ENCODE data around the gene PDE1C. TPM values are rescaled to one million over a fixed set of nuclear protein-coding genes. Genes with fewer than 3 reads are reported as not detected.

The PDE1C gene
- total RNA-seq, 1 experiment from 2014 or later = 14.1 TPM

DNA sequence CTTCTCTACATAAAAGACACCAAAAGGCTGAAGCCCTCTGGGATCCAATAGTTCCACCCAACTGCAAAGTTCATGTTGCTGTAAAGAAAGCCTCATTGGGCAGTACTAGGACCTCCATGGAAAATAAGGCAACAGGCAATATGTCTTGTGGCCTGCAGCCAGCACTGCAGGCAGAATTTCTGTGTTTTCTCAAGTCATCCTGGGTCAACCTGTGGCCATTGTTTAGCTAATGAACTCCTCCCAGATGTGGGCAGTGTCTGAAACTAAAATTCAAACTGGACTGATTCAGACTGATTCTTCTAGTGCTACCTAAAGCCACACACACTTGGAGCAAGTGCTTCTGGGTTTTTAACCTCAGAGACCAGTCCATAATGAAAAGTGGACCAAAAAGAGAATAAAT is 241.7 kb downstream of the PDE1C start:
- POLR2A ChIA-PET (ENCODE audit: unreplicated experiment) = no interaction called here
- intact Hi-C loops (cut with micrococcal nuclease) = no loop called here

DNA sequence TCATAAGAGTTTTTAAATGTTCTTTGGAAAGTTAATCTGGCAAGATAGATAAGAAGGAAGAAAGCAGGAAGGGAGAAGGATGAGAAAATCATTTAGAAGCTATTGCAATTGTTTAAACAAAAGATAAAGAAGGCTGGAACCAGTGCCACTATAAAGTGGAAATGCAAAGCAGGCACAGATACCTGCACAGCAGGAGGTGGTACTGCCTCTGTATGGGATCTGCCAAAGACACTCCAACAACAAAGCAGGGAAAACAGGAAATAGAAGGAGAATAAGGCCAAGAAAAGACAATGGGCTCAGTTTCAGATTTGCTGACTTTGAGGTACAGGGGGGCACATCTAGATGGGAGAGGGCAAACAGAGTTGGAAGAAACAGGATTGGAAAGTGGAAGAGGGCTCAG is 244.6 kb downstream of the PDE1C start:
- Histone ChIP-seq H3F3A (ENCODE audit: low read length, unreplicated experiment) (no peaks in the 10 kb centered on the region), H4K20me1 (ENCODE audit: low read length) (no peaks in the 10 kb centered on the region), H3K79me2 (ENCODE audit: low read length) (no peaks in the 10 kb centered on the region), H3K4me1 (ENCODE audit: insufficient read depth, low read length) (no peaks in the 10 kb centered on the region), H3K4me3 (ENCODE audit: low read length) (no peak overlapping the region), H3K9ac (ENCODE audit: low read length) (no peak overlapping the region), H3K4me2 (ENCODE audit: low read length) (no peak overlapping the region), H3K9me2 (replicated peaks; ENCODE audit: low read length) (no peaks in the 10 kb centered on the region), H2AFZ (ENCODE audit: low read length) (no peak overlapping the region), H3K9me3 (ENCODE audit: low read length) (no peaks in the 10 kb centered on the region), H3K27me3 (ENCODE audit: low read length) (no peaks in the 10 kb centered on the region), H3K27ac (ENCODE audit: low read length) (no peak overlapping the region), H3K36me3 (ENCODE audit: low read depth, low read length) (no peaks in the 10 kb centered on the region)
- intact Hi-C loops (cut with micrococcal nuclease) = no loop called here
- TF ChIP-seq, protein P1, sequence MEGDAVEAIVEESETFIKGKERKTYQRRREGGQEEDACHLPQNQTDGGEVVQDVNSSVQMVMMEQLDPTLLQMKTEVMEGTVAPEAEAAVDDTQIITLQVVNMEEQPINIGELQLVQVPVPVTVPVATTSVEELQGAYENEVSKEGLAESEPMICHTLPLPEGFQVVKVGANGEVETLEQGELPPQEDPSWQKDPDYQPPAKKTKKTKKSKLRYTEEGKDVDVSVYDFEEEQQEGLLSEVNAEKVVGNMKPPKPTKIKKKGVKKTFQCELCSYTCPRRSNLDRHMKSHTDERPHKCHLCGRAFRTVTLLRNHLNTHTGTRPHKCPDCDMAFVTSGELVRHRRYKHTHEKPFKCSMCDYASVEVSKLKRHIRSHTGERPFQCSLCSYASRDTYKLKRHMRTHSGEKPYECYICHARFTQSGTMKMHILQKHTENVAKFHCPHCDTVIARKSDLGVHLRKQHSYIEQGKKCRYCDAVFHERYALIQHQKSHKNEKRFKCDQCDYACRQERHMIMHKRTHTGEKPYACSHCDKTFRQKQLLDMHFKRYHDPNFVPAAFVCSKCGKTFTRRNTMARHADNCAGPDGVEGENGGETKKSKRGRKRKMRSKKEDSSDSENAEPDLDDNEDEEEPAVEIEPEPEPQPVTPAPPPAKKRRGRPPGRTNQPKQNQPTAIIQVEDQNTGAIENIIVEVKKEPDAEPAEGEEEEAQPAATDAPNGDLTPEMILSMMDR (conservative IDR thresholded peaks at IDR 0.05; ENCODE audit: low read depth, low read length) = no peak
- TF ChIP-seq EZH2 (IDR thresholded peaks at IDR 0.05; ENCODE audit: low read length, unreplicated experiment) = no peak
- no peak for TF ChIP-seq EZH2phosphoT487 (IDR thresholded peaks at IDR 0.05; ENCODE audit: borderline replicate concordance, low read length)
- no TSS peak for BruUV-seq (replicated peaks)
- ChIA-PET POLR2A (ENCODE audit: unreplicated experiment) (no interaction called here), CTCF (no interaction called here)
- no peak for DNase-seq
- ATAC-seq = no peak

More for the DNA sequence above, 241.7 kb downstream of the PDE1C start:
- Histone ChIP-seq H2AFZ (ENCODE audit: low read length) (no peak overlapping the region), H3K4me1 (ENCODE audit: insufficient read depth, low read length) (no peaks in the 10 kb centered on the region), H3K9ac (ENCODE audit: low read length) (no peak overlapping the region), H3K36me3 (ENCODE audit: low read depth, low read length) (no peaks in the 10 kb centered on the region), H3K4me3 (ENCODE audit: low read length) (no peak overlapping the region), H3K27ac (ENCODE audit: low read length) (no peak overlapping the region), H3K9me2 (replicated peaks; ENCODE audit: low read length) (no peaks in the 10 kb centered on the region), H3K9me3 (ENCODE audit: low read length) (no peaks in the 10 kb centered on the region), H3K79me2 (ENCODE audit: low read length) (no peaks in the 10 kb centered on the region), H3F3A (ENCODE audit: low read length, unreplicated experiment) (no peaks in the 10 kb centered on the region), H3K27me3 (ENCODE audit: low read length) (no peaks in the 10 kb centered on the region), H3K4me2 (ENCODE audit: low read length) (no peak overlapping the region), H4K20me1 (ENCODE audit: low read length) (no peaks in the 10 kb centered on the region)
- TF ChIP-seq EZH2 (IDR thresholded peaks at IDR 0.05; ENCODE audit: low read length, unreplicated experiment) (no peak), EZH2phosphoT487 (IDR thresholded peaks at IDR 0.05; ENCODE audit: borderline replicate concordance, low read length) (no peak)
- TF ChIP-seq, protein P1 (conservative IDR thresholded peaks at IDR 0.05; ENCODE audit: low read depth, low read length) = no peak
- DNase-seq (no peak), ATAC-seq (no peak)
- CTCF ChIA-PET = no interaction called here
- no TSS peak for BruUV-seq (replicated peaks)

DNA sequence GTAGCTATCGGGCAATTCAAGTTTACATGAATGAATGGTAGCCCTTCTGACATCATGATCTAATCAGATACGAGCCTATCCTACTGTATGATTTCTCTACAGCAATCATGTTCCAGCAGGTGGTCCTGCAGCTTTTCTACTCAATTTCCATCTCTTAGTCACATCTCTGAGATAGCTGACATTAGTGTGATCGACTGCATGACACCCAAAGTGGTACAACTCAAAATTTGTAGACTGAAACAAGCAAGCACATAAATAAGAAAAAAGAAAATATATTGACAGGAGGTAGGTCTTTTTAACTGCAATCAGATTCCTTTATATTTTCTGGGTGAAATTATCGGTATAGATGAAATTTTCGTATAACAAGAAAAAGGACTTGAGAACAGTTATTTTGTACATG is 251.2 kb downstream of the PDE1C start:
- no peak for TF ChIP-seq EZH2 (IDR thresholded peaks at IDR 0.05; ENCODE audit: low read length, unreplicated experiment)
- TF ChIP-seq, protein P1 (conservative IDR thresholded peaks at IDR 0.05; ENCODE audit: low read depth, low read length) = no peak
- no peak for TF ChIP-seq EZH2phosphoT487 (IDR thresholded peaks at IDR 0.05; ENCODE audit: borderline replicate concordance, low read length)
- POLR2A ChIA-PET (ENCODE audit: unreplicated experiment) = no interaction called here
- Histone ChIP-seq H3K36me3 (ENCODE audit: low read depth, low read length) (no peaks in the 10 kb centered on the region), H3K27ac (ENCODE audit: low read length) (no peak overlapping the region), H3K4me2 (ENCODE audit: low read length) (no peak overlapping the region), H3K4me3 (ENCODE audit: low read length) (no peak overlapping the region), H4K20me1 (ENCODE audit: low read length) (no peaks in the 10 kb centered on the region), H3F3A (ENCODE audit: low read length, unreplicated experiment) (peaks cover 4% of the 10 kb centered on the region), H2AFZ (ENCODE audit: low read length) (no peak overlapping the region), H3K79me2 (ENCODE audit: low read length) (peaks cover 16% of the 10 kb centered on the region), H3K9me3 (ENCODE audit: low read length) (no peaks in the 10 kb centered on the region), H3K9ac (ENCODE audit: low read length) (no peak overlapping the region), H3K27me3 (ENCODE audit: low read length) (no peaks in the 10 kb centered on the region), H3K4me1 (ENCODE audit: insufficient read depth, low read length) (peaks cover 38% of the 10 kb centered on the region), H3K9me2 (replicated peaks; ENCODE audit: low read length) (no peaks in the 10 kb centered on the region)
- DNase-seq (no peak), ATAC-seq (no peak)
- intact Hi-C loops (cut with micrococcal nuclease) = loop anchor here (5.0 kb wide), 2 partner anchors 63 to 273 kb away; no protein-coding TSS in a partner anchor
- no TSS peak for BruUV-seq (replicated peaks)
- CTCF ChIA-PET = no interaction called here
